Esophagus muscularis mucosa (tissue), 4 donors: Measurements from ENCODE around the gene IL1RN. TPM values are rescaled to one million over a fixed set of nuclear protein-coding genes. Genes with fewer than 3 reads are reported as not detected.

Experiments
- DNase-seq: peaks from one replicate; pipeline ENCODE4 v3.0.0-alpha.2; 2017; ENCODE audit errors: extremely low spot score
- H3K27ac ChIP-seq, 4 donors: fragments of 200-600 bp; sonication (generic); replicated peaks in 1 of 4; 1 replicate in 3 of 4; 2 replicates in 1 of 4; pipeline ENCODE4 v1.5.1; 2016 to 2019; ENCODE audit warnings: mild to moderate bottlenecking in 1 of 4
- H3K27me3 ChIP-seq, 4 donors: fragments of 200-600 bp; sonication (generic); one replicate each; pipeline versions ENCODE4 v1.5.1 to v1.6.0; 2016 to 2019
- H3K36me3 ChIP-seq, 4 donors: fragments of 200-600 bp; sonication (generic); one replicate each; pipeline ENCODE4 v1.5.1; 2016 to 2019
- H3K4me1 ChIP-seq, 4 donors: fragments of 200-600 bp; sonication (generic); one replicate each; pipeline ENCODE4 v1.5.1; 2016 to 2019
- H3K4me3 ChIP-seq, 4 donors: fragments of 200-600 bp; sonication (generic); 1 replicate in 2 of 4; 2 replicates in 2 of 4; pipeline ENCODE4 v1.5.1; 2016 to 2019; ENCODE audit warnings: mild to moderate bottlenecking in 4 of 4, moderate library complexity in 1 of 4
- H3K9me3 ChIP-seq, 4 donors: fragments of 200-600 bp; sonication (generic); 1 replicate in 3 of 4; 2 replicates in 1 of 4; pipeline ENCODE4 v1.5.1; 2016 to 2019
- EP300 ChIP-seq: sonication (generic); formaldehyde crosslinking; IDR thresholded peaks from one replicate; pipeline ENCODE4 v1.6.1; 2017; ENCODE audit warnings: antibody characterized with exemption
- POLR2A ChIP-seq: fragments of 450-650 bp; IDR thresholded peaks from one replicate; pipeline ENCODE4 v1.6.1; 2017; ENCODE audit warnings: antibody characterized with exemption, moderate library complexity, mild to moderate bottlenecking, low read depth
- POLR2AphosphoS5 ChIP-seq, 2 donors: sonication (generic); formaldehyde crosslinking; IDR thresholded peaks; one replicate each; pipeline ENCODE4 v1.6.1; 2017; ENCODE audit warnings: antibody characterized with exemption in 2 of 2
- WGBS: methylation state at CpG from one replicate; pipeline ENCODE4 v1.1.5; 2018; 5-methylcytosine and 5-hydroxymethylcytosine counted together
- intact Hi-C: fragments of 100-400 bp; cut with DNase I; formaldehyde crosslinking; loops from one replicate; pipeline ENCODE4 v1.15.1; 2023
- total RNA-seq, 4 donors: library from RNA; depleted of rRNA; stranded (reverse); fragments of >200 nt; gene quantifications; one replicate each; pipeline versions ENCODE4 v1.1.0 to v1.2.1, GENCODE V29; 2016
- TF ChIP-seq, protein P1 (sequence below), 3 experiments: fragments of 200-600 bp in 2 of 3; fragments of 450-650 bp in 1 of 3; sonication (generic) in 2 of 3; IDR thresholded peaks; one replicate each; pipeline ENCODE4 v1.5.1; 2017 to 2019; ENCODE audit warnings: antibody characterized with exemption in 3 of 3, mild to moderate bottlenecking in 2 of 3, moderate library complexity in 1 of 3

The IL1RN gene
- total RNA-seq, 4 donors from 2014 or later = 0.40 to 4.1 (median 0.83) TPM; not detected in 1

DNA sequence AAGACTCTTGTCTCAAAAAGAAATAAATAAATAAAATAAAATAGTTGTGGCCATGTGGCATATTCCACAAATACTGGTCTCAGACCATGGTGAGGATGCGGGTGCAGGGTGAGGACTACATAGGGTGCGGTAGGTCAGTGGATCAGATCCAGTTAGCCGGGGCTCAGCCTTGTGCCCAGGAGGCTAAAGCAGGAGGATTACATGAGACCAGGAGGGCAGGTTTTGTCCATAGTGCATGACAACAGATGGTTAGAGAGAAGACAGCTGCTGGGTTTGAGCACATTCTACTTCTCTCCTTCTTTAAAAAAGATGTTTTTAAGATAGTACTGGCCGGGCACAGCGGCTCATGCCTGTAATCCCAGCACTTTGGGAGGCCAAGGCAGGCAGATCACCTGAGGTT, 33.6 kb downstream of the IL1RN start:
- Histone ChIP-seq H3K4me3 (no peak overlapping the region), H3K27ac (no peak overlapping the region), H3K36me3 (no peaks in the 10 kb centered on the region), H3K27me3 (peaks cover 0 to 33% (median 0%) of the 10 kb centered on the region in 4 donors), H3K9me3 (no peaks in the 10 kb centered on the region), H3K4me1 (peaks cover 0 to 11% (median 2%) of the 10 kb centered on the region in 4 donors)
- intact Hi-C loops = no loop called here
- TF ChIP-seq, protein P1, sequence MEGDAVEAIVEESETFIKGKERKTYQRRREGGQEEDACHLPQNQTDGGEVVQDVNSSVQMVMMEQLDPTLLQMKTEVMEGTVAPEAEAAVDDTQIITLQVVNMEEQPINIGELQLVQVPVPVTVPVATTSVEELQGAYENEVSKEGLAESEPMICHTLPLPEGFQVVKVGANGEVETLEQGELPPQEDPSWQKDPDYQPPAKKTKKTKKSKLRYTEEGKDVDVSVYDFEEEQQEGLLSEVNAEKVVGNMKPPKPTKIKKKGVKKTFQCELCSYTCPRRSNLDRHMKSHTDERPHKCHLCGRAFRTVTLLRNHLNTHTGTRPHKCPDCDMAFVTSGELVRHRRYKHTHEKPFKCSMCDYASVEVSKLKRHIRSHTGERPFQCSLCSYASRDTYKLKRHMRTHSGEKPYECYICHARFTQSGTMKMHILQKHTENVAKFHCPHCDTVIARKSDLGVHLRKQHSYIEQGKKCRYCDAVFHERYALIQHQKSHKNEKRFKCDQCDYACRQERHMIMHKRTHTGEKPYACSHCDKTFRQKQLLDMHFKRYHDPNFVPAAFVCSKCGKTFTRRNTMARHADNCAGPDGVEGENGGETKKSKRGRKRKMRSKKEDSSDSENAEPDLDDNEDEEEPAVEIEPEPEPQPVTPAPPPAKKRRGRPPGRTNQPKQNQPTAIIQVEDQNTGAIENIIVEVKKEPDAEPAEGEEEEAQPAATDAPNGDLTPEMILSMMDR (IDR thresholded peaks at IDR 0.05) = no peak
- TF ChIP-seq POLR2A (no peak), POLR2AphosphoS5 (IDR thresholded peaks at IDR 0.05) (no peak), EP300 (no peak)
- no peak for DNase-seq
- WGBS = 89% methylated on average over 5 of the region's 5 CpGs

GRCh38 chr2:113162173-113162572, 34.8 kb downstream of the IL1RN start:
- TF ChIP-seq POLR2A (no peak), POLR2AphosphoS5 (IDR thresholded peaks at IDR 0.05) (no peak)
- no peak overlapping the region for H3K27ac ChIP-seq
- peaks cover 0 to 21% (median 0%) of the 10 kb centered on the region in 4 donors for H3K27me3 ChIP-seq
- DNase-seq = no peak
- 93% methylated on average over 10 of the region's 10 CpGs for WGBS
- no peak overlapping the region for H3K4me3 ChIP-seq
- H3K4me1 ChIP-seq = peaks cover 0 to 7% (median 2%) of the 10 kb centered on the region in 4 donors
- intact Hi-C loops = no loop called here
- H3K36me3 ChIP-seq = no peaks in the 10 kb centered on the region
- H3K9me3 ChIP-seq = no peaks in the 10 kb centered on the region

DNA sequence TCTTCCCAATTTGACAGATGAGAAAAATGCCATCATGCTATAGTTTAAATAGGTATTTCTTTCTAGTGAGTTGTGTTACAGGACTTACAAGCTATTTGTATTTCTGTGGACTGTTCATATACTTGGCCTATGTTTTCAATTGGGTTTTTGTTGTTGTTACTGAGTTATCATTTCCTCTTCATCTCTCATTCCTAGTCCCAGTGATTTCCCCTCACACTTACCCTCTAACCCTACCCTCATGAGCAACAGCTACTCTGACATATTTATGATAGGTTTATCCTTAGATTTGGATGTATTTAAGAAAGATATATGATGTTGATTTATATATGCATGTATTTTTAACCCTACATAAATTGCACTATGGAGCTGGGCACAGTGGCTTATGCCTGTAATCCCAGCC, 35.5 kb downstream of the IL1RN start:
- H3K4me1 ChIP-seq = peaks cover 0 to under 1% (median 0%) of the 10 kb centered on the region in 4 donors
- no peak overlapping the region for H3K4me3 ChIP-seq
- TF ChIP-seq POLR2AphosphoS5 (IDR thresholded peaks at IDR 0.05) (no peak), EP300 (no peak), POLR2A (no peak)
- TF ChIP-seq, protein P1 (IDR thresholded peaks at IDR 0.05) = no peak
- no peak overlapping the region for H3K27ac ChIP-seq
- intact Hi-C loops = no loop called here
- peaks cover 0 to 14% (median 0%) of the 10 kb centered on the region in 4 donors for H3K27me3 ChIP-seq
- DNase-seq = no peak
- H3K36me3 ChIP-seq = no peaks in the 10 kb centered on the region
- no peaks in the 10 kb centered on the region for H3K9me3 ChIP-seq

- TF ChIP-seq POLR2AphosphoS5 (IDR thresholded peaks at IDR 0.05) (no peak), EP300 (no peak), POLR2A (no peak)
- TF ChIP-seq, protein P1 (IDR thresholded peaks at IDR 0.05) = no peak
- peaks cover 0 to 1% (median 0%) of the 10 kb centered on the region in 4 donors for H3K27me3 ChIP-seq
- H3K27ac ChIP-seq = no peak overlapping the region
- H3K4me1 ChIP-seq = no peaks in the 10 kb centered on the region
- intact Hi-C loops = no loop called here
- H3K36me3 ChIP-seq = no peaks in the 10 kb centered on the region
- WGBS = 78% methylated on average over 11 of the region's 11 CpGs
- H3K4me3 ChIP-seq = no peak overlapping the region
- no peak for DNase-seq
- no peaks in the 10 kb centered on the region for H3K9me3 ChIP-seq
Measured at GRCh38 chr2:113164215-113164929, 37.0 kb downstream of the IL1RN start.

- TF ChIP-seq, protein P1 (IDR thresholded peaks at IDR 0.05) = no peak
- TF ChIP-seq POLR2A (no peak), EP300 (no peak), POLR2AphosphoS5 (IDR thresholded peaks at IDR 0.05) (no peak)
- Histone ChIP-seq H3K4me1 (no peaks in the 10 kb centered on the region), H3K27ac (no peak overlapping the region), H3K9me3 (no peaks in the 10 kb centered on the region), H3K4me3 (no peak overlapping the region), H3K27me3 (no peaks in the 10 kb centered on the region), H3K36me3 (no peaks in the 10 kb centered on the region)
- WGBS = 77% methylated on average over 10 of the region's 10 CpGs
- no peak for DNase-seq
- intact Hi-C loops = no loop called here
Measured at GRCh38 chr2:113164930-113165585, 37.7 kb downstream of the IL1RN start.
